Astrocyte (in vitro differentiated cells and primary cell): ENCODE results near the gene ULK4. TPM values are rescaled to one million over a fixed set of nuclear protein-coding genes. Genes with fewer than 3 reads are reported as not detected.

ENCODE experiments used
- DNase-seq: peaks from one replicate; pipeline ENCODE4 v3.0.0-alpha.2; 2010; ENCODE audit warnings: low read depth
- FAIRE-seq: peaks from 2 replicates; lab custom pipeline; 2011; peaks lifted over from hg19 to GRCh38; lab: Jason Lieb, UNC
- H2AFZ ChIP-seq: 2 replicates; pipeline ENCODE4 v1.6.0; 2012; ENCODE audit warnings: low read depth, low read length, inconsistent platforms
- H3K27ac ChIP-seq: 2 replicates; pipeline ENCODE4 v1.5.1; 2011; ENCODE audit warnings: low read depth, low read length, inconsistent platforms
- H3K27me3 ChIP-seq: 2 replicates; pipeline ENCODE4 v1.6.0; 2011; ENCODE audit warnings: low read length, inconsistent platforms; ENCODE audit not compliant: insufficient read depth
- H3K36me3 ChIP-seq: 2 replicates; pipeline ENCODE4 v1.5.1; 2011; ENCODE audit warnings: low read length, inconsistent platforms; ENCODE audit not compliant: insufficient read depth
- H3K4me1 ChIP-seq: 2 replicates; pipeline ENCODE4 v1.5.1; 2011; ENCODE audit warnings: low read length, inconsistent platforms; ENCODE audit not compliant: insufficient read depth
- H3K4me2 ChIP-seq: 2 replicates; pipeline ENCODE4 v1.6.0; 2012; ENCODE audit warnings: low read length, inconsistent platforms
- H3K4me3 ChIP-seq: 2 replicates; pipeline ENCODE4 v1.5.1; 2011; ENCODE audit warnings: low read depth, mild to moderate bottlenecking, low read length, inconsistent platforms; ENCODE audit not compliant: insufficient read depth
- H3K79me2 ChIP-seq: 2 replicates; pipeline ENCODE4 v1.6.0; 2012; ENCODE audit warnings: mild to moderate bottlenecking, low read length, inconsistent platforms; ENCODE audit not compliant: insufficient read depth
- H3K9ac ChIP-seq: 2 replicates; pipeline ENCODE4 v1.6.0; 2012; ENCODE audit warnings: mild to moderate bottlenecking, low read length, inconsistent platforms
- H3K9me3 ChIP-seq: 2 replicates; pipeline ENCODE4 v1.5.1; 2012; ENCODE audit warnings: low read depth, mild to moderate bottlenecking, low read length, inconsistent platforms; ENCODE audit not compliant: insufficient read depth
- H4K20me1 ChIP-seq: 2 replicates; pipeline ENCODE4 v1.6.0; 2012; ENCODE audit warnings: low read length, inconsistent platforms; ENCODE audit not compliant: insufficient read depth
- H3K27ac Mint-ChIP-seq: one replicate; pipeline ENCODE4 v1.8.0; 2021; ENCODE audit warnings: mild to moderate bottlenecking, mixed read lengths; ENCODE audit not compliant: unreplicated experiment
- H3K27me3 Mint-ChIP-seq: one replicate; pipeline ENCODE4 v1.8.0; 2021; ENCODE audit warnings: low read depth, mixed read lengths; ENCODE audit not compliant: unreplicated experiment
- H3K36me3 Mint-ChIP-seq: one replicate; pipeline ENCODE4 v1.8.0; 2021; ENCODE audit warnings: low read depth, mixed read lengths; ENCODE audit not compliant: unreplicated experiment
- H3K4me1 Mint-ChIP-seq: one replicate; pipeline ENCODE4 v1.8.0; 2021; ENCODE audit warnings: low read depth, mixed read lengths; ENCODE audit not compliant: unreplicated experiment
- H3K4me3 Mint-ChIP-seq: one replicate; pipeline ENCODE4 v1.8.0; 2021; ENCODE audit warnings: mild to moderate bottlenecking, moderate library complexity, mixed read lengths; ENCODE audit not compliant: unreplicated experiment
- H3K9me3 Mint-ChIP-seq: one replicate; pipeline ENCODE4 v1.8.0; 2021; ENCODE audit warnings: mild to moderate bottlenecking, mixed read lengths; ENCODE audit not compliant: unreplicated experiment
- EZH2 ChIP-seq: IDR thresholded peaks from 2 replicates; pipeline ENCODE4 v1.6.1; 2012; ENCODE audit warnings: mild to moderate bottlenecking, low read length, inconsistent platforms; ENCODE audit not compliant: insufficient read depth
- total RNA-seq: library from RNA; stranded (reverse); gene quantifications from 2 replicates; pipeline ENCODE4 v1.2.1, GENCODE V29; 2021
- TF ChIP-seq, protein P1 (sequence below): IDR thresholded peaks from 2 replicates; pipeline ENCODE4 v1.5.1; 2011; ENCODE audit warnings: low read depth, mild to moderate bottlenecking, inconsistent platforms, low read length, moderate library complexity; ENCODE audit not compliant: insufficient read depth

ULK4 gene
- total RNA-seq, 1 donor from 2014 or later, result 6.6 TPM

DNA sequence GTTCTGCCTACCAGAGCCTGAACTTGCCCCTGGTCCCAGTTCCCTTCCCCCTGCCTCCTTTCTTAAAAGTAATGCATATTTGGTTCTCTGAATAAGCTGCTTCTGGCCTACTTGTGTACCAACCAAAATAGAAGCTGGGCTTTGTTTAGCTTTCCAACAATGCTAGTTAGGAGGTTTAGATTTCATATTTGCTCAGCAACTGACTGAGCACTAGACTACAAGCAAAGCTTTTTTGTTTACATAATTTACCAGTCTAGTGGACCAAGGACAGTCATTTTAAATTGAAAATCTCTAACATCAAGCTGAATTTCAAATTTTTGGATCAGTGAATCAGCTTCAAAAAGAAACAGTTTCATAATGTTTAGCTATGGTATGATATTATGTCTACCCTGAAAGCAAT, 331.2 kb downstream of the ULK4 start:
- H3K9me3 Mint-ChIP-seq, result peaks cover 1% of the 10 kb centered on the region
- H3K4me1 ChIP-seq, result no peaks in the 10 kb centered on the region
- no peak overlapping the region for H3K9ac ChIP-seq
- DNase-seq (no peak), FAIRE-seq (no peak)
- TF ChIP-seq EZH2, result no peak
- TF ChIP-seq, protein P1, sequence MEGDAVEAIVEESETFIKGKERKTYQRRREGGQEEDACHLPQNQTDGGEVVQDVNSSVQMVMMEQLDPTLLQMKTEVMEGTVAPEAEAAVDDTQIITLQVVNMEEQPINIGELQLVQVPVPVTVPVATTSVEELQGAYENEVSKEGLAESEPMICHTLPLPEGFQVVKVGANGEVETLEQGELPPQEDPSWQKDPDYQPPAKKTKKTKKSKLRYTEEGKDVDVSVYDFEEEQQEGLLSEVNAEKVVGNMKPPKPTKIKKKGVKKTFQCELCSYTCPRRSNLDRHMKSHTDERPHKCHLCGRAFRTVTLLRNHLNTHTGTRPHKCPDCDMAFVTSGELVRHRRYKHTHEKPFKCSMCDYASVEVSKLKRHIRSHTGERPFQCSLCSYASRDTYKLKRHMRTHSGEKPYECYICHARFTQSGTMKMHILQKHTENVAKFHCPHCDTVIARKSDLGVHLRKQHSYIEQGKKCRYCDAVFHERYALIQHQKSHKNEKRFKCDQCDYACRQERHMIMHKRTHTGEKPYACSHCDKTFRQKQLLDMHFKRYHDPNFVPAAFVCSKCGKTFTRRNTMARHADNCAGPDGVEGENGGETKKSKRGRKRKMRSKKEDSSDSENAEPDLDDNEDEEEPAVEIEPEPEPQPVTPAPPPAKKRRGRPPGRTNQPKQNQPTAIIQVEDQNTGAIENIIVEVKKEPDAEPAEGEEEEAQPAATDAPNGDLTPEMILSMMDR, result no peak
- H3K4me2 ChIP-seq, result no peak overlapping the region
- H3K36me3 ChIP-seq, result no peaks in the 10 kb centered on the region
- no peaks in the 10 kb centered on the region for H4K20me1 ChIP-seq
- no peak overlapping the region for H3K27ac ChIP-seq
- peaks cover 7% of the 10 kb centered on the region for H3K4me1 Mint-ChIP-seq
- no peaks in the 10 kb centered on the region for H3K9me3 ChIP-seq
- H3K4me3 Mint-ChIP-seq, result no peak overlapping the region
- H3K27me3 ChIP-seq, result no peaks in the 10 kb centered on the region
- H3K27me3 Mint-ChIP-seq, result no peaks in the 10 kb centered on the region
- H2AFZ ChIP-seq, result no peak overlapping the region
- no peak overlapping the region for H3K4me3 ChIP-seq
- no peak overlapping the region for H3K27ac Mint-ChIP-seq
- H3K36me3 Mint-ChIP-seq, result no peaks in the 10 kb centered on the region
- H3K79me2 ChIP-seq, result no peaks in the 10 kb centered on the region

DNA sequence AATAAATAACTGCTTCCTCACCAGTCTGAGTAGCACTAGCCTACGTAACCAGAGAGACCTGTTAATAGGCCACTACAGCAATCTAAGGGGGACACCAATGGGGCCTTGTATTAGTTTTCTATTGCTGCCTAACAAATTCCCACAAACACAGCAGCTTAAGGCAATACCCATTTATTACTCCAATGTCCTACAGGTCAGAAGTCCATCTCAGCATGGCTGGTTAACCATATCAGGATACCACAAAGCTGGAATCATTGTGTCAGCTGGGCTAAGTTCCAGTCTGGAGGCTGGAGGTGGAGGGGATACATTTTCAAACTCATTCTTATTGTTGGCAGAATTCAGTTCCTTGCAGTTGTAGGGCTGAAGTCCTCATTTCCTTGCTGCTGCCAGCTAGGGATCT, 331.9 kb downstream of the ULK4 start:
- H3K9me3 Mint-ChIP-seq, result peaks cover 1% of the 10 kb centered on the region
- DNase-seq (peak; percentile 32), FAIRE-seq (no peak)
- H3K9ac ChIP-seq, result no peak overlapping the region
- H3K9me3 ChIP-seq, result no peaks in the 10 kb centered on the region
- H4K20me1 ChIP-seq, result no peaks in the 10 kb centered on the region
- no peak overlapping the region for H3K27ac Mint-ChIP-seq
- H3K36me3 ChIP-seq, result no peaks in the 10 kb centered on the region
- no peaks in the 10 kb centered on the region for H3K36me3 Mint-ChIP-seq
- peaks cover 7% of the 10 kb centered on the region for H3K4me1 Mint-ChIP-seq
- H2AFZ ChIP-seq, result no peak overlapping the region
- no peak overlapping the region for H3K4me3 ChIP-seq
- H3K79me2 ChIP-seq, result no peaks in the 10 kb centered on the region
- H3K27ac ChIP-seq, result no peak overlapping the region
- no peaks in the 10 kb centered on the region for H3K27me3 ChIP-seq
- no peak for TF ChIP-seq EZH2
- TF ChIP-seq, protein P1, result no peak
- H3K4me2 ChIP-seq, result no peak overlapping the region
- no peak overlapping the region for H3K4me3 Mint-ChIP-seq
- H3K27me3 Mint-ChIP-seq, result no peaks in the 10 kb centered on the region
- no peaks in the 10 kb centered on the region for H3K4me1 ChIP-seq

DNA sequence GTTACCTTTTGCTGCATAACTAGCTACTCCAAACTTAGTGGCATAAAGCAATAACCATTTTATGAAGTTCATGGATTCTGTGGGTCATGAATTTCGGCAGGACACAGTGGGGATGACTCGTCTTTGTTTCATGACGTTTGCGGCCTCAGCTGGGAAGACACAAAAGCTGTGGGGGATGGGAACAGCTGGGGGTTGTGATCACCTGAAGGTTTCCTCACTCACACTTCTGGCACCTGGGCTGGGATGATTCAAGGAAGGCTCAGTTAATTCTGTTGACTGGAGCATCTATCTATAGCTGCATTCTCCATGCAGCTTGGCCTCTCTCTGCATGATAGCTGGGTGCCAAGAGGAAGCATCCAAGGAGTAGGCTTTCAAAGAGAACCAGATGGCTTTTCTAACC, 332.8 kb downstream of the ULK4 start:
- no peak overlapping the region for H3K27ac Mint-ChIP-seq
- H3K9me3 Mint-ChIP-seq, result peaks cover 1% of the 10 kb centered on the region
- H3K4me2 ChIP-seq, result no peak overlapping the region
- no peaks in the 10 kb centered on the region for H3K79me2 ChIP-seq
- FAIRE-seq (no peak), DNase-seq (no peak)
- H3K9ac ChIP-seq, result no peak overlapping the region
- no peaks in the 10 kb centered on the region for H3K36me3 ChIP-seq
- no peak overlapping the region for H2AFZ ChIP-seq
- no peaks in the 10 kb centered on the region for H3K27me3 Mint-ChIP-seq
- H3K4me1 ChIP-seq, result no peaks in the 10 kb centered on the region
- H3K4me1 Mint-ChIP-seq, result peaks cover 7% of the 10 kb centered on the region
- H3K27me3 ChIP-seq, result no peaks in the 10 kb centered on the region
- no peak overlapping the region for H3K27ac ChIP-seq
- no peak overlapping the region for H3K4me3 ChIP-seq
- H3K36me3 Mint-ChIP-seq, result no peaks in the 10 kb centered on the region
- no peaks in the 10 kb centered on the region for H3K9me3 ChIP-seq
- TF ChIP-seq, protein P1, result no peak
- no peak for TF ChIP-seq EZH2
- no peak overlapping the region for H3K4me3 Mint-ChIP-seq
- H4K20me1 ChIP-seq, result no peaks in the 10 kb centered on the region
